Measurements from ENCODE around the gene PAPSS1. TPM values are rescaled to one million over a fixed set of nuclear protein-coding genes. Genes with fewer than 3 reads are reported as not detected.

PAPSS1 gene
- total RNA-seq, 3 donors from 2014 or later (not counting 1 experiment from before 2014, with no cell fraction given), result 10.2 to 21.3 (median 12.9) TPM

GRCh38 chr4:107757283-107757682 lies 37.2 kb upstream of the PAPSS1 start:
- H3K9me3 ChIP-seq (ENCODE audit: control insufficient read depth, insufficient read depth, low read length), result no peaks in the 10 kb centered on the region
- H3K27ac ChIP-seq (ENCODE audit: low read length), result no peak overlapping the region
- Mint-ChIP-seq H3K9me3 (no peaks in the 10 kb centered on the region), H3K4me1 (peaks cover 4 to 7% of the 10 kb centered on the region in 2 donors), H3K4me3 (no peak overlapping the region), H3K27ac (no peak overlapping the region), H3K27me3 (ENCODE audit: low read depth in 2 of 2) (peaks cover 0 to 6% of the 10 kb centered on the region in 2 donors), H3K36me3 (no peaks in the 10 kb centered on the region)
- intact Hi-C loops (cut with micrococcal nuclease), result no loop called here
- no peaks in the 10 kb centered on the region for H3K36me3 ChIP-seq (ENCODE audit: control insufficient read depth, insufficient read depth, low read length)
- no peak overlapping the region for H3K4me3 ChIP-seq (ENCODE audit: low read length)
- ATAC-seq (no peak), DNase-seq (no peak)
- TF ChIP-seq CTCF (IDR thresholded peaks at IDR 0.05), result no peak
- no peaks in the 10 kb centered on the region for H3K4me1 ChIP-seq (ENCODE audit: control insufficient read depth, insufficient read depth, low read length)
- WGBS (ENCODE audit: insufficient coverage), result 87% methylated on average over 5 of the region's 5 CpGs
- H3K27me3 ChIP-seq (ENCODE audit: control insufficient read depth, insufficient read depth, low read length), result no peaks in the 10 kb centered on the region

GRCh38 chr4:107755841-107756356 lies 35.9 kb upstream of the PAPSS1 start:
- ATAC-seq, result no peak
- no peak for TF ChIP-seq CTCF (IDR thresholded peaks at IDR 0.05)
- no peaks in the 10 kb centered on the region for H3K9me3 ChIP-seq (ENCODE audit: control insufficient read depth, insufficient read depth, low read length)
- no peaks in the 10 kb centered on the region for H3K36me3 Mint-ChIP-seq
- H3K27me3 ChIP-seq (ENCODE audit: control insufficient read depth, insufficient read depth, low read length), result no peaks in the 10 kb centered on the region
- no peak overlapping the region for H3K4me3 ChIP-seq (ENCODE audit: low read length)
- H3K4me1 Mint-ChIP-seq, result peaks cover 4 to 7% of the 10 kb centered on the region in 2 donors
- WGBS (ENCODE audit: insufficient coverage), result 33% methylated on average over 4 of the region's 4 CpGs
- H3K27ac ChIP-seq (ENCODE audit: low read length), result no peak overlapping the region
- H3K4me3 Mint-ChIP-seq, result no peak overlapping the region
- peaks cover under 1 to 8% of the 10 kb centered on the region in 2 donors for H3K27me3 Mint-ChIP-seq (ENCODE audit: low read depth in 2 of 2)
- H3K9me3 Mint-ChIP-seq, result no peaks in the 10 kb centered on the region
- H3K4me1 ChIP-seq (ENCODE audit: control insufficient read depth, insufficient read depth, low read length), result no peaks in the 10 kb centered on the region
- no peak overlapping the region for H3K27ac Mint-ChIP-seq
- no peaks in the 10 kb centered on the region for H3K36me3 ChIP-seq (ENCODE audit: control insufficient read depth, insufficient read depth, low read length)
- DNase-seq, result no peak
- intact Hi-C loops (cut with micrococcal nuclease), result no loop called here

GRCh38 chr4:107751670-107752069 lies 31.6 kb upstream of the PAPSS1 start:
- Mint-ChIP-seq H3K9me3 (no peaks in the 10 kb centered on the region), H3K27ac (no peak overlapping the region), H3K27me3 (ENCODE audit: low read depth in 2 of 2) (peaks cover 20 to 35% of the 10 kb centered on the region in 2 donors), H3K36me3 (no peaks in the 10 kb centered on the region), H3K4me1 (peaks cover 4 to 7% of the 10 kb centered on the region in 2 donors), H3K4me3 (no peak overlapping the region)
- H3K27ac ChIP-seq (ENCODE audit: low read length), result no peak overlapping the region
- H3K9me3 ChIP-seq (ENCODE audit: control insufficient read depth, insufficient read depth, low read length), result no peaks in the 10 kb centered on the region
- WGBS (ENCODE audit: insufficient coverage), result 85% methylated on average over 2 of the region's 2 CpGs
- peaks cover 7% of the 10 kb centered on the region for H3K27me3 ChIP-seq (ENCODE audit: control insufficient read depth, insufficient read depth, low read length)
- no peak overlapping the region for H3K4me3 ChIP-seq (ENCODE audit: low read length)
- DNase-seq (no peak), ATAC-seq (no peak)
- H3K36me3 ChIP-seq (ENCODE audit: control insufficient read depth, insufficient read depth, low read length), result no peaks in the 10 kb centered on the region
- intact Hi-C loops (cut with micrococcal nuclease), result no loop called here
- no peaks in the 10 kb centered on the region for H3K4me1 ChIP-seq (ENCODE audit: control insufficient read depth, insufficient read depth, low read length)
- no peak for TF ChIP-seq CTCF (IDR thresholded peaks at IDR 0.05)
